PC-9 (cell line): ENCODE results near the gene DEFB132.

Experiments used
- EZH2 ChIP-seq: fragments of 200-600 bp; sonication (generic); IDR thresholded peaks from 2 replicates; pipeline ENCODE4 v1.8.0; 2017; ENCODE audit warnings: antibody characterized with exemption, low read depth
- TF ChIP-seq, protein P1 (sequence below): fragments of 200-600 bp; sonication (generic); conservative IDR thresholded peaks from 2 replicates; pipeline ENCODE4 v1.6.1; 2017; ENCODE audit warnings: mixed run types, antibody characterized with exemption, mild to moderate bottlenecking, moderate library complexity

GRCh38 chr20:297925-298775 lies 40.6 kb downstream of the DEFB132 start:
- TF ChIP-seq, protein P1, sequence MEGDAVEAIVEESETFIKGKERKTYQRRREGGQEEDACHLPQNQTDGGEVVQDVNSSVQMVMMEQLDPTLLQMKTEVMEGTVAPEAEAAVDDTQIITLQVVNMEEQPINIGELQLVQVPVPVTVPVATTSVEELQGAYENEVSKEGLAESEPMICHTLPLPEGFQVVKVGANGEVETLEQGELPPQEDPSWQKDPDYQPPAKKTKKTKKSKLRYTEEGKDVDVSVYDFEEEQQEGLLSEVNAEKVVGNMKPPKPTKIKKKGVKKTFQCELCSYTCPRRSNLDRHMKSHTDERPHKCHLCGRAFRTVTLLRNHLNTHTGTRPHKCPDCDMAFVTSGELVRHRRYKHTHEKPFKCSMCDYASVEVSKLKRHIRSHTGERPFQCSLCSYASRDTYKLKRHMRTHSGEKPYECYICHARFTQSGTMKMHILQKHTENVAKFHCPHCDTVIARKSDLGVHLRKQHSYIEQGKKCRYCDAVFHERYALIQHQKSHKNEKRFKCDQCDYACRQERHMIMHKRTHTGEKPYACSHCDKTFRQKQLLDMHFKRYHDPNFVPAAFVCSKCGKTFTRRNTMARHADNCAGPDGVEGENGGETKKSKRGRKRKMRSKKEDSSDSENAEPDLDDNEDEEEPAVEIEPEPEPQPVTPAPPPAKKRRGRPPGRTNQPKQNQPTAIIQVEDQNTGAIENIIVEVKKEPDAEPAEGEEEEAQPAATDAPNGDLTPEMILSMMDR = no peak
- TF ChIP-seq EZH2 = no peak
